K562 (cell line): ENCODE measurements around the gene RALGPS1. TPM values are rescaled to one million over a fixed set of nuclear protein-coding genes. Genes with fewer than 3 reads are reported as not detected.

ENCODE experiments used
- ATAC-seq: fragments of 200-7000 bp; cut with Tn5 transposase; 3 replicates; pipeline ENCODE4 v1.9.1; 2020; ENCODE audit warnings: moderate library complexity
- BruUV-seq: library from RNA; stranded (reverse); fragments of 400-500 nt; replicated peaks from 2 replicates; lab custom pipeline; 2021; lab: Mats Ljungman, UMichigan
- CTCF ChIA-PET: fragments of 300-600 bp; formaldehyde crosslinking; extraction: SDS; loops from one replicate; lab custom pipeline; 2021; ENCODE audit warnings: low intra/inter-chr PET ratio; lab: Yijun Ruan, JAX
- POLR2A ChIA-PET: fragments of 300-600, 350-650 bp; sonication (Branson Sonifier 250); formaldehyde crosslinking; extraction: SDS; loops from one replicate; lab custom pipeline; 2021; ENCODE audit warnings: antibody characterized with exemption, inconsistent platforms; lab: Yijun Ruan, JAX
- DNase-seq, 4 experiments: peaks; one replicate each; pipeline versions ENCODE4 v3.0.0 to v3.0.0-alpha.2; 2011 to 2018; ENCODE audit warnings: low spot score in 3 of 4, mixed read lengths in 3 of 4; ENCODE audit errors: extremely low read depth in 1 of 4
- FAIRE-seq: peaks from 2 replicates; lab custom pipeline; 2011; peaks lifted over from hg19 to GRCh38; lab: Jason Lieb, UNC
- H2AFZ ChIP-seq: 2 replicates; pipeline ENCODE4 v1.6.0; 2011; ENCODE audit warnings: low read depth, low read length, control low read depth, inconsistent platforms
- H3K27ac ChIP-seq: fragments of 200-600 bp; 3 replicates; pipeline ENCODE4 v1.8.0; 2011; ENCODE audit warnings: low read depth, mild to moderate bottlenecking, control low read depth, inconsistent platforms, low read length, moderate library complexity, mixed read lengths; ENCODE audit errors: extremely low read depth
- H3K27me3 ChIP-seq, 2 experiments: fragments of 300-600 bp in 1 of 2; 2 replicates in 1 of 2; 3 replicates in 1 of 2; pipeline versions ENCODE4 v1.6.0 to v1.8.0; 2011; ENCODE audit warnings: inconsistent platforms in 2 of 2, low read length in 2 of 2, mild to moderate bottlenecking in 1 of 2, mixed read lengths in 1 of 2, moderate library complexity in 1 of 2; ENCODE audit not compliant: control insufficient read depth in 2 of 2, insufficient read depth in 2 of 2
- H3K36me3 ChIP-seq: fragments of 300-600 bp; 3 replicates; pipeline ENCODE4 v1.8.0; 2011; ENCODE audit warnings: mild to moderate bottlenecking, low read length, inconsistent platforms; ENCODE audit not compliant: control insufficient read depth, insufficient read depth
- H3K4me1 ChIP-seq, 2 experiments: fragments of 200-600 bp in 1 of 2; replicated peaks in 1 of 2; 2 replicates in 1 of 2; 3 replicates in 1 of 2; pipeline versions ENCODE4 v1.5.1 to v1.8.0; 2011; ENCODE audit warnings: inconsistent platforms in 2 of 2, low read length in 2 of 2, mild to moderate bottlenecking in 1 of 2, mixed read lengths in 1 of 2, moderate library complexity in 1 of 2; ENCODE audit not compliant: control insufficient read depth in 2 of 2, insufficient read depth in 2 of 2
- H3K4me2 ChIP-seq: 2 replicates; pipeline ENCODE4 v1.6.1; 2011; ENCODE audit warnings: low read length, control low read depth, inconsistent platforms, mixed read lengths; ENCODE audit not compliant: insufficient read depth
- H3K4me3 ChIP-seq: fragments of 200-600 bp; sonication (generic), shearing (Covaris generic); 2 replicates; pipeline ENCODE4 v1.5.1; 2016; ENCODE audit warnings: control low read depth, inconsistent platforms
- H3K79me2 ChIP-seq: fragments of 200-600 bp; 3 replicates; pipeline ENCODE4 v1.8.0; 2011; ENCODE audit warnings: low read length, inconsistent platforms; ENCODE audit not compliant: control insufficient read depth, insufficient read depth
- H3K9ac ChIP-seq, 2 experiments: 2 replicates each; pipeline versions ENCODE4 v1.6.0 to v1.6.1; 2011; ENCODE audit warnings: low read depth in 2 of 2, low read length in 2 of 2, control low read depth in 1 of 2, inconsistent platforms in 1 of 2, mild to moderate bottlenecking in 1 of 2, mixed read lengths in 1 of 2; ENCODE audit not compliant: insufficient read depth in 1 of 2
- H3K9me1 ChIP-seq: one replicate; pipeline ENCODE4 v1.6.0; 2011; ENCODE audit warnings: inconsistent platforms, mild to moderate bottlenecking, low read length, moderate library complexity; ENCODE audit not compliant: control insufficient read depth, insufficient read depth
- H3K9me3 ChIP-seq: replicated peaks from 2 replicates; pipeline ENCODE4 v1.5.1; 2011; ENCODE audit warnings: low read depth, low read length, inconsistent platforms; ENCODE audit not compliant: control insufficient read depth, insufficient read depth
- H4K20me1 ChIP-seq: replicated peaks from 2 replicates; pipeline ENCODE4 v1.6.1; 2011; ENCODE audit warnings: low read length, inconsistent platforms, mixed read lengths; ENCODE audit not compliant: control insufficient read depth, insufficient read depth
- BRD4 ChIP-seq: fragments of 200-600 bp; sonication (generic); IDR thresholded peaks from 2 replicates; pipeline ENCODE4 v1.6.1; 2017; ENCODE audit warnings: inconsistent platforms
- HCFC1 ChIP-seq: IDR thresholded peaks from 2 replicates; pipeline ENCODE4 v1.6.1; 2012; ENCODE audit warnings: low read depth, low read length, improper control_type of control experiment
- HMG20B ChIP-seq: fragments of 250-450 bp; sonication (Bioruptor Pico); IDR thresholded peaks from 2 replicates; pipeline ENCODE4 v1.5.0; 2021; ENCODE audit warnings: mild to moderate bottlenecking
- RBBP5 ChIP-seq: fragments of 200-600 bp; sonication (generic); IDR thresholded peaks from 2 replicates; pipeline ENCODE4 v1.6.1; 2012; ENCODE audit warnings: borderline replicate concordance, mild to moderate bottlenecking, low read length, control low read depth, inconsistent platforms; ENCODE audit not compliant: insufficient read depth, poor library complexity, severe bottlenecking
- TARDBP ChIP-seq: fragments of 450-650 bp; IDR thresholded peaks from 2 replicates; pipeline ENCODE4 v1.6.1; 2016
- ZNF175 ChIP-seq: fragments of 200-800 bp; sonication (Bioruptor generic); IDR thresholded peaks from 2 replicates; pipeline ENCODE4 v1.6.1; 2016; ENCODE audit warnings: low read depth, mild to moderate bottlenecking, missing genetic modification characterization, missing compliant biosample characterization
- ZNF274 ChIP-seq: IDR thresholded peaks from 2 replicates; pipeline ENCODE4 v1.6.1; 2011; ENCODE audit warnings: low read depth, mild to moderate bottlenecking, low read length, moderate library complexity, borderline replicate concordance
- WGBS: fragments of 100-300 bp; shearing (Covaris generic); methylation state at CpG from one replicate; pipeline ENCODE4 v1.1.6; 2016; ENCODE audit warnings: low coverage, mixed read lengths; ENCODE audit not compliant: insufficient coverage; ENCODE audit errors: missing lambda C conversion rate; 5-methylcytosine and 5-hydroxymethylcytosine counted together
- in situ Hi-C: fragments of 300-500 bp; cut with MboI; formaldehyde crosslinking; loops from 4 replicates; pipeline ENCODE4 v1.15.0; 2018; ENCODE audit warnings: inconsistent platforms, mixed read lengths
- intact Hi-C: fragments of 100-400 bp; cut with micrococcal nuclease; formaldehyde crosslinking; loops from 2 replicates; pipeline ENCODE4 v1.14.2; 2022
- polyA plus RNA-seq, 8 experiments: library from polyadenylated mRNA; depleted of rRNA in 4 of 8; stranded (reverse) in 5 of 8; unstranded in 3 of 8; fragments of >200 nt; fragmentation: Nextera tagmentation in 2 of 8; fragmentation: Illumina TruSeq in 1 of 8; extraction: Ambion mirVana in 2 of 8; extraction: Trizol in 1 of 8; gene quantifications; 2 replicates each; pipeline versions ENCODE4 v1.2.1 to v1.2.3, GENCODE V29; 2011 to 2014; ENCODE audit warnings: inconsistent platforms in 1 of 8, missing spikeins in 1 of 8
- total RNA-seq, 7 experiments: library from RNA; depleted of rRNA in 6 of 7; stranded (reverse); fragments of >200 nt in 6 of 7; fragmentation: Illumina TruSeq in 2 of 7; extraction: Trizol in 2 of 7; gene quantifications; 2 replicates each; pipeline versions ENCODE4 v1.2.1 to v1.2.3, GENCODE V29; 2011 to 2021; ENCODE audit warnings: low replicate concordance in 1 of 7
- TF ChIP-seq, protein P1 (sequence below): fragments of 450-650 bp; IDR thresholded peaks from 2 replicates; pipeline ENCODE4 v1.6.1; 2014; ENCODE audit warnings: low read depth, mild to moderate bottlenecking, moderate library complexity, borderline replicate concordance

Gene RALGPS1
- total and polyA plus RNA-seq, 9 of the 15 experiments (the other 6 are each of a cell fraction or from before 2014, with no cell fraction given), result 0.04 to 2.6 (median 1.5) TPM

GRCh38 chr9:127174386-127175318 is 260.1 kb downstream of the RALGPS1 start:
- ChIA-PET CTCF (no interaction called here), POLR2A (interaction anchor here (0.6 kb wide), 1 partner anchor 20 kb away, joined by 3 read pairs; no protein-coding TSS in a partner anchor)
- WGBS, result 46% methylated on average over 12 of the region's 12 CpGs
- Histone ChIP-seq H2AFZ (no peak overlapping the region), H3K36me3 (no peaks in the 10 kb centered on the region), H3K9me3 (no peaks in the 10 kb centered on the region), H3K4me1 (no peaks in the 10 kb centered on the region), H4K20me1 (no peaks in the 10 kb centered on the region; the same call in 1 of the 2 replicates), H3K79me2 (no peaks in the 10 kb centered on the region), H3K9me1 (no peaks in the 10 kb centered on the region), H3K4me3 (no peak overlapping the region), H3K4me2 (no peak overlapping the region), H3K9ac (no peak overlapping the region), H3K27me3 (peaks cover 0 to 4% of the 10 kb centered on the region in 2 experiments; a peak in 1 of 5 replicates), H3K27ac (no peak overlapping the region)
- intact Hi-C loops (no loop called here), in situ Hi-C loops (no loop called here)
- no TSS peak for BruUV-seq
- no peak for TF ChIP-seq RBBP5
- TF ChIP-seq, protein P1, sequence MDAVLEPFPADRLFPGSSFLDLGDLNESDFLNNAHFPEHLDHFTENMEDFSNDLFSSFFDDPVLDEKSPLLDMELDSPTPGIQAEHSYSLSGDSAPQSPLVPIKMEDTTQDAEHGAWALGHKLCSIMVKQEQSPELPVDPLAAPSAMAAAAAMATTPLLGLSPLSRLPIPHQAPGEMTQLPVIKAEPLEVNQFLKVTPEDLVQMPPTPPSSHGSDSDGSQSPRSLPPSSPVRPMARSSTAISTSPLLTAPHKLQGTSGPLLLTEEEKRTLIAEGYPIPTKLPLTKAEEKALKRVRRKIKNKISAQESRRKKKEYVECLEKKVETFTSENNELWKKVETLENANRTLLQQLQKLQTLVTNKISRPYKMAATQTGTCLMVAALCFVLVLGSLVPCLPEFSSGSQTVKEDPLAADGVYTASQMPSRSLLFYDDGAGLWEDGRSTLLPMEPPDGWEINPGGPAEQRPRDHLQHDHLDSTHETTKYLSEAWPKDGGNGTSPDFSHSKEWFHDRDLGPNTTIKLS, result no peak
- no peak for TF ChIP-seq BRD4
- no peak for TF ChIP-seq HMG20B (CRISPR knock-in tag)
- TF ChIP-seq ZNF274, result no peak
- TF ChIP-seq HCFC1, result no peak
- TF ChIP-seq ZNF175 (CRISPR knock-in tag), result no peak
- no peak for TF ChIP-seq TARDBP
- ATAC-seq (no peak), FAIRE-seq (peak; percentile 48), DNase-seq (no peak)
